Measurements from ENCODE around the gene ANO8.

GRCh38 chr19:17311455-17312188, 23.0 kb downstream of the ANO8 start:
- TF ChIP-seq CTCF (IDR thresholded peaks at IDR 0.05): no peak
- TF ChIP-seq EZH2 (IDR thresholded peaks at IDR 0.05; ENCODE audit: borderline replicate concordance, insufficient read depth, low read depth, low read length, poor library complexity, severe bottlenecking): no peak

All from B cell (primary cell).